WTC11 (cell line): Measurements from ENCODE around the gene PRLR.

ENCODE experiments used
- ATF1 ChIP-seq: sonication (generic); formaldehyde crosslinking; IDR thresholded peaks from 2 replicates; pipeline ENCODE4 v1.8.1; 2023; ENCODE audit warnings: mild to moderate bottlenecking, moderate library complexity, missing genetic modification reagents
- ETV6 ChIP-seq: sonication (generic); formaldehyde crosslinking; IDR thresholded peaks from 2 replicates; pipeline ENCODE4 v1.8.1; 2022; ENCODE audit warnings: mild to moderate bottlenecking, missing genetic modification reagents
- JUN ChIP-seq: sonication (generic); formaldehyde crosslinking; IDR thresholded peaks from 2 replicates; pipeline ENCODE4 v1.8.0; 2023; ENCODE audit warnings: mild to moderate bottlenecking, missing genetic modification reagents
- MAX ChIP-seq: sonication (generic); formaldehyde crosslinking; IDR thresholded peaks from 2 replicates; pipeline ENCODE4 v1.8.0; 2022; ENCODE audit warnings: mild to moderate bottlenecking, missing genetic modification reagents
- NFATC4 ChIP-seq: fragments of 250-450 bp; sonication (Bioruptor Pico); IDR thresholded peaks from 2 replicates; pipeline ENCODE4 v1.9.0; 2021; ENCODE audit warnings: mild to moderate bottlenecking
- PRDM15 ChIP-seq: sonication (generic); formaldehyde crosslinking; IDR thresholded peaks from 2 replicates; pipeline ENCODE4 v1.8.0; 2022; ENCODE audit warnings: missing genetic modification reagents
- PREB ChIP-seq: sonication (generic); formaldehyde crosslinking; IDR thresholded peaks from 2 replicates; pipeline ENCODE4 v1.8.1; 2022; ENCODE audit warnings: mild to moderate bottlenecking, missing genetic modification reagents, moderate library complexity, borderline replicate concordance
- SP1 ChIP-seq: sonication (generic); formaldehyde crosslinking; conservative IDR thresholded peaks from 2 replicates; pipeline ENCODE4 v1.8.1; 2022; ENCODE audit warnings: missing genetic modification reagents
- ZBTB21 ChIP-seq: sonication (generic); formaldehyde crosslinking; IDR thresholded peaks from 2 replicates; pipeline ENCODE4 v1.8.1; 2023; ENCODE audit warnings: mild to moderate bottlenecking, missing genetic modification reagents, borderline replicate concordance
- TF ChIP-seq, protein P1 (sequence below): fragments of 200-600 bp; IDR thresholded peaks from 2 replicates; pipeline ENCODE4 v1.8.0; 2022; ENCODE audit warnings: antibody characterized with exemption

DNA sequence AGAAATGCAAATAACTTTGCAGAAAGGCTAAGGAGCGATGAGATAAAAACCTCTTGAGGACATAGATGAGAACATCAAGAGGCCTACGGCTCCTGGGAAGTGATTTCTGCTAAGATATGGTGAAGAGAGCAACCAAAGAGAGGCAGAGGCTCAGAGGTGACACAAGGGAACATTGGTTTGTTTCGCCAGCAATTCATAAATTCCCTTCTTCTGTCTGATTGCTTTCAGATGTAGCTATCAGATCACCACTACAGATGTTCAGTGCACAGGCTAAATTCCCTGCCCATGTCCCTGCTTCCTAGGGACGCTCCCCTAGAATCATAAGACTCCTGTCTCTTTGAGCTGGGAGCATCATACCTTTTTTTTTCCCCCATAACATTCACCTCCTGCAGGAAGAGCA, 193.8 kb downstream of the PRLR start:
- TF ChIP-seq SP1 (CRISPR knock-in tag) (no peak), ZBTB21 (CRISPR knock-in tag) (no peak), NFATC4 (no peak), JUN (CRISPR knock-in tag) (no peak), ETV6 (no peak), ATF1 (no peak), MAX (CRISPR knock-in tag) (no peak), PRDM15 (CRISPR knock-in tag) (no peak), PREB (CRISPR knock-in tag) (no peak)
- TF ChIP-seq, protein P1, sequence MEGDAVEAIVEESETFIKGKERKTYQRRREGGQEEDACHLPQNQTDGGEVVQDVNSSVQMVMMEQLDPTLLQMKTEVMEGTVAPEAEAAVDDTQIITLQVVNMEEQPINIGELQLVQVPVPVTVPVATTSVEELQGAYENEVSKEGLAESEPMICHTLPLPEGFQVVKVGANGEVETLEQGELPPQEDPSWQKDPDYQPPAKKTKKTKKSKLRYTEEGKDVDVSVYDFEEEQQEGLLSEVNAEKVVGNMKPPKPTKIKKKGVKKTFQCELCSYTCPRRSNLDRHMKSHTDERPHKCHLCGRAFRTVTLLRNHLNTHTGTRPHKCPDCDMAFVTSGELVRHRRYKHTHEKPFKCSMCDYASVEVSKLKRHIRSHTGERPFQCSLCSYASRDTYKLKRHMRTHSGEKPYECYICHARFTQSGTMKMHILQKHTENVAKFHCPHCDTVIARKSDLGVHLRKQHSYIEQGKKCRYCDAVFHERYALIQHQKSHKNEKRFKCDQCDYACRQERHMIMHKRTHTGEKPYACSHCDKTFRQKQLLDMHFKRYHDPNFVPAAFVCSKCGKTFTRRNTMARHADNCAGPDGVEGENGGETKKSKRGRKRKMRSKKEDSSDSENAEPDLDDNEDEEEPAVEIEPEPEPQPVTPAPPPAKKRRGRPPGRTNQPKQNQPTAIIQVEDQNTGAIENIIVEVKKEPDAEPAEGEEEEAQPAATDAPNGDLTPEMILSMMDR = no peak
